BJ (cell line): ENCODE data around the gene ENPEP. TPM values are rescaled to one million over a fixed set of nuclear protein-coding genes. Genes with fewer than 3 reads are reported as not detected.

Experiments
- CTCF ChIA-PET: fragments of 350-600 bp; formaldehyde crosslinking; extraction: SDS; loops from one replicate; lab custom pipeline; 2021; ENCODE audit warnings: antibody characterized with exemption, inconsistent platforms; lab: Yijun Ruan, JAX
- POLR2A ChIA-PET: fragments of 300-600 bp; sonication (Branson Sonifier 250); formaldehyde crosslinking; extraction: SDS; loops from one replicate; lab custom pipeline; 2021; ENCODE audit warnings: antibody characterized with exemption; lab: Charles Lee
- DNase-seq: peaks from one replicate; pipeline ENCODE4 v3.0.0-alpha.2; 2011; ENCODE audit warnings: low read depth
- H3K27me3 ChIP-seq: 2 replicates; pipeline ENCODE4 v1.6.0; 2011; ENCODE audit warnings: low read length; ENCODE audit not compliant: control insufficient read depth, insufficient read depth
- H3K36me3 ChIP-seq: 2 replicates; pipeline ENCODE4 v1.5.1; 2011; ENCODE audit warnings: low read length; ENCODE audit not compliant: control insufficient read depth, insufficient read depth
- H3K4me3 ChIP-seq: 2 replicates; pipeline ENCODE4 v1.5.1; 2011; ENCODE audit warnings: low read depth, mild to moderate bottlenecking, control low read depth, low read length
- CTCF ChIP-seq: IDR thresholded peaks from 2 replicates; pipeline ENCODE4 v1.5.1; 2011; ENCODE audit warnings: low read depth, mild to moderate bottlenecking, control low read depth, inconsistent platforms, low read length, moderate library complexity; ENCODE audit not compliant: insufficient read depth
- polyA plus RNA-seq: library from polyadenylated mRNA; depleted of rRNA; stranded (reverse); fragments of >200 nt; gene quantifications from 2 replicates; pipeline ENCODE4 v1.2.3, GENCODE V29; 2011

ENPEP gene
- polyA plus RNA-seq, 1 experiment: 0.40 TPM

- H3K36me3 ChIP-seq: no peaks in the 10 kb centered on the region
- TF ChIP-seq CTCF: peak; percentile 78
- POLR2A ChIA-PET: no interaction called here
- CTCF ChIA-PET: interaction anchor here (0.7 to 13.5 kb wide), 14 partner anchors 9 to 530 kb away, joined by 3 to 189 read pairs (median 7); no protein-coding TSS in a partner anchor
- H3K4me3 ChIP-seq: no peak overlapping the region
- no peak for DNase-seq
- H3K27me3 ChIP-seq: no peaks in the 10 kb centered on the region; the same call in 1 of the 2 replicates
Observed at GRCh38 chr4:110518889-110519490, 43.0 kb downstream of the ENPEP start.

- ChIA-PET CTCF (interaction anchor here (0.6 to 13.5 kb wide), 5 partner anchors 10 to 524 kb away, joined by 3 to 189 read pairs (median 4); no protein-coding TSS in a partner anchor), POLR2A (no interaction called here)
- no peak for TF ChIP-seq CTCF
- Histone ChIP-seq H3K27me3 (no peaks in the 10 kb centered on the region), H3K4me3 (no peak overlapping the region), H3K36me3 (no peaks in the 10 kb centered on the region)
- DNase-seq: no peak
Observed at GRCh38 chr4:110520886-110521285, 44.9 kb downstream of the ENPEP start.

GRCh38 chr4:110526589-110526988 is 50.6 kb downstream of the ENPEP start:
- DNase-seq: no peak
- Histone ChIP-seq H3K4me3 (no peak overlapping the region), H3K36me3 (no peaks in the 10 kb centered on the region), H3K27me3 (no peaks in the 10 kb centered on the region)
- TF ChIP-seq CTCF: no peak
- ChIA-PET POLR2A (no interaction called here), CTCF (interaction anchor here (0.7 to 2.7 kb wide), 2 partner anchors 10 to 528 kb away, joined by 3 to 13 read pairs; no protein-coding TSS in a partner anchor)

GRCh38 chr4:110527156-110527555 is 51.2 kb downstream of the ENPEP start:
- no peak for DNase-seq
- Histone ChIP-seq H3K27me3 (no peaks in the 10 kb centered on the region), H3K4me3 (no peak overlapping the region), H3K36me3 (no peaks in the 10 kb centered on the region)
- POLR2A ChIA-PET: no interaction called here
- CTCF ChIA-PET: interaction anchor here (0.7 to 1.9 kb wide), 3 partner anchors 8 to 528 kb away, joined by 3 to 8 read pairs (median 3); no protein-coding TSS in a partner anchor
- no peak for TF ChIP-seq CTCF

- CTCF ChIA-PET: interaction anchor here (0.6 to 1.5 kb wide), 4 partner anchors 15 to 1099 kb away, joined by 3 read pairs; no protein-coding TSS in a partner anchor
Observed at GRCh38 chr4:110532901-110533589, 57.1 kb downstream of the ENPEP start.

More at GRCh38 chr4:110532901-110533589, 57.1 kb downstream of the ENPEP start:
- H3K27me3 ChIP-seq: no peaks in the 10 kb centered on the region
- H3K4me3 ChIP-seq: no peak overlapping the region
- POLR2A ChIA-PET: no interaction called here
- no peaks in the 10 kb centered on the region for H3K36me3 ChIP-seq
- DNase-seq: no peak
- no peak for TF ChIP-seq CTCF
